Prostate gland (tissue), 2 donors: ENCODE measurements around the gene IL2RA. TPM values are rescaled to one million over a fixed set of nuclear protein-coding genes. Genes with fewer than 3 reads are reported as not detected.
A peak's percentile ranks its signal among the peaks of the same experiment; 100 is the strongest.

Source experiments
- DNase-seq: peaks from one replicate; pipeline ENCODE4 v3.0.0-alpha.2; 2019; ENCODE audit warnings: low spot score
- H3K27ac ChIP-seq, 2 donors: fragments of 200-600 bp; sonication (generic); 2 replicates each; pipeline ENCODE4 v1.5.1; 2017 to 2019
- H3K27me3 ChIP-seq: fragments of 200-600 bp; sonication (generic); replicated peaks from 2 replicates; pipeline ENCODE4 v1.5.1; 2019; ENCODE audit not compliant: insufficient read depth
- H3K36me3 ChIP-seq, 2 donors: fragments of 200-600 bp; sonication (generic); 1 replicate in 1 of 2; 2 replicates in 1 of 2; pipeline versions ENCODE4 v1.5.1 to v1.8.1; 2017 to 2019
- H3K4me1 ChIP-seq: fragments of 200-600 bp; sonication (generic); replicated peaks from 2 replicates; pipeline ENCODE4 v1.5.1; 2019
- H3K4me3 ChIP-seq, 2 donors: fragments of 200-600 bp; sonication (generic); 2 replicates each; pipeline ENCODE4 v1.5.1; 2017 to 2019
- H3K9me3 ChIP-seq: fragments of 200-600 bp; sonication (generic); 2 replicates; pipeline ENCODE4 v1.5.1; 2017
- POLR2A ChIP-seq: fragments of 450-650 bp; IDR thresholded peaks from one replicate; pipeline ENCODE4 v1.6.1; 2016; ENCODE audit warnings: antibody characterized with exemption, mild to moderate bottlenecking
- POLR2AphosphoS5 ChIP-seq: sonication (generic); formaldehyde crosslinking; IDR thresholded peaks from one replicate; pipeline ENCODE4 v1.6.1; 2017; ENCODE audit warnings: antibody characterized with exemption
- WGBS: methylation state at CpG from one replicate; pipeline ENCODE4 v1.1.5; 2018; 5-methylcytosine and 5-hydroxymethylcytosine counted together
- intact Hi-C: fragments of 100-400 bp; cut with DNase I; formaldehyde crosslinking; loops from one replicate; pipeline ENCODE4 v1.14.2; 2022
- total RNA-seq, 2 donors: library from RNA; depleted of rRNA; stranded (reverse); fragments of >200 nt; gene quantifications; one replicate each; pipeline ENCODE4 v1.1.0, GENCODE V29; 2016
- TF ChIP-seq, protein P1 (sequence below), 4 experiments: fragments of 200-600 bp in 2 of 4; fragments of 450-650 bp in 2 of 4; sonication (generic) in 2 of 4; IDR thresholded peaks; 1 replicate in 3 of 4; 2 replicates in 1 of 4; pipeline ENCODE4 v1.5.1; 2016 to 2019; ENCODE audit warnings: antibody characterized with exemption in 4 of 4, mild to moderate bottlenecking in 2 of 4, moderate library complexity in 2 of 4

The IL2RA gene
- total RNA-seq, 2 donors from 2014 or later, result 1.9 TPM; not detected in 1

DNA sequence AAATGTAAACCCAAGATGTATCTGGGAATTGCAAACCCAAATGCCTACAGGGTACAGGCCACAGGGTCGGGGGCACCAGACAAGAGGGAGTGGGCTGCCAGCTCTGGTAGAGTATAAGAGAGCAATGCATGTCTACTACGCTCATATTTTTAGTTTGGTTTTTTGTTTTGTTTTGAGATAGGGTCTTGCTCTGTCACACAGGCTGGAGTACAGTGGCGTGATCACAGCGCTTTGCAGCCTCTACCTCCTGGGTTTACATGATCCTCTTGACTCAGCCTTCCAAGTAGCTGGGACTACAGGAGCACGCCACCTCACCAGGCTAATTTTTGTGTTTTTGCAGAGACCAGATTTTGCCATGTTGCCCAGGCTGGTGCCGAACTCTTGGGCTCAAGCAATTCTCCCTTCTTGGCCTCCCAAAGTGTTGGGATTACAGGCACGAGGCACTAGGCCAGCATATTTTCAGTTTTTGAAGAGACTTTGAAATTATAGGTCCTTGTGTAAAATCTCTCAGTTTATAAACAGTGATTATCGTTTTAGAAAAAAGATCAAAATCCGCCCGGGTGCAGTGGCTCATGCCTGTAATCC, 73.7 kb downstream of the IL2RA start:
- Histone ChIP-seq H3K36me3 (no peaks in the 10 kb centered on the region), H3K27me3 (no peaks in the 10 kb centered on the region), H3K4me1 (no peaks in the 10 kb centered on the region), H3K27ac (peak overlapping the region; percentile 13 to 51), H3K4me3 (no peak overlapping the region), H3K9me3 (no peaks in the 10 kb centered on the region)
- 87% methylated on average over 10 of the region's 10 CpGs for WGBS
- DNase-seq, result no peak
- TF ChIP-seq POLR2AphosphoS5 (no peak), POLR2A (no peak)
- TF ChIP-seq, protein P1, sequence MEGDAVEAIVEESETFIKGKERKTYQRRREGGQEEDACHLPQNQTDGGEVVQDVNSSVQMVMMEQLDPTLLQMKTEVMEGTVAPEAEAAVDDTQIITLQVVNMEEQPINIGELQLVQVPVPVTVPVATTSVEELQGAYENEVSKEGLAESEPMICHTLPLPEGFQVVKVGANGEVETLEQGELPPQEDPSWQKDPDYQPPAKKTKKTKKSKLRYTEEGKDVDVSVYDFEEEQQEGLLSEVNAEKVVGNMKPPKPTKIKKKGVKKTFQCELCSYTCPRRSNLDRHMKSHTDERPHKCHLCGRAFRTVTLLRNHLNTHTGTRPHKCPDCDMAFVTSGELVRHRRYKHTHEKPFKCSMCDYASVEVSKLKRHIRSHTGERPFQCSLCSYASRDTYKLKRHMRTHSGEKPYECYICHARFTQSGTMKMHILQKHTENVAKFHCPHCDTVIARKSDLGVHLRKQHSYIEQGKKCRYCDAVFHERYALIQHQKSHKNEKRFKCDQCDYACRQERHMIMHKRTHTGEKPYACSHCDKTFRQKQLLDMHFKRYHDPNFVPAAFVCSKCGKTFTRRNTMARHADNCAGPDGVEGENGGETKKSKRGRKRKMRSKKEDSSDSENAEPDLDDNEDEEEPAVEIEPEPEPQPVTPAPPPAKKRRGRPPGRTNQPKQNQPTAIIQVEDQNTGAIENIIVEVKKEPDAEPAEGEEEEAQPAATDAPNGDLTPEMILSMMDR (IDR thresholded peaks at IDR 0.05), result no peak
- intact Hi-C loops, result no loop called here

DNA sequence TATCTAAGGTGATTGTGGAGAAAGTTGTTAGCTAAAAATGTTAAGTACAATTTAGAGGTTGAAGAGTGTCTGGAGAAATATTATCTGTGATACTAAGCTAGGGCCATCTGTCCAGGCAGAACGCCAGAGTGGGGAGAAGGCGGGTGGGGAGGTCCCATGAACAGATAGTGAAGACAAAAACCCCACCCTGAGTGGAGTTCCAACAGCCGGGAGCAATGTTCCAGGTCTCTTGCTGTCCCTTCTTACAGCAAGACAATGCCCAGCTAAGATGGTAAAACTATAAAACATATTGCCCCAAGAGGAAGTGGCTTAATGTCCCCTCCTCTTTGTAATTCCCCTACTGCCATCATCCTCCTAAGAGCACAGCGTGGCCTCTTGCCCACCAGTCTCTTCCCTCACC, 74.4 kb downstream of the IL2RA start:
- Histone ChIP-seq H3K4me1 (no peaks in the 10 kb centered on the region), H3K27ac (peak overlapping the region; percentile 13 to 51), H3K27me3 (no peaks in the 10 kb centered on the region), H3K4me3 (no peak overlapping the region), H3K9me3 (no peaks in the 10 kb centered on the region), H3K36me3 (no peaks in the 10 kb centered on the region)
- no peak for DNase-seq
- WGBS, result 57% methylated on average over 4 of the region's 4 CpGs
- intact Hi-C loops, result no loop called here
- TF ChIP-seq POLR2AphosphoS5 (no peak), POLR2A (no peak)
- TF ChIP-seq, protein P1 (IDR thresholded peaks at IDR 0.05), result no peak

DNA sequence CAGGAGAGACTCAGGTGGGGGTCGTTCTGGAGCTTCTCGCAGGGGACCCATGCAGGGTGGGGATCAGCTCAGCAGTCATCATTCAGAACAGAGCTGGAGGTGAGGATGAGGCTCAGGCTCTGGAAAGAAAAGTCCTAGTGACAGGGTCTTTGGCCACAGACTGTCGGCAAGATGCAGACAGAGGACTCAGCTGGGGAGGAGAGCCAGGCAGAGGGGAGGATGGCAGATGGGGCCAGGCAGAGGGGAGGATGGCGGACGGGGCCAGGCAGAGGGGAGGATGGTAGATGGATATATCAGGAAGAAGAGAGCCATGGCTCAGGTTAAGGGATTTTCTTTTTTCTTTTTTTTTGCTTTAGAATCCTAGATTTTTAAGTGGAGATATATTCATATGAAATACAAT, 77.1 kb downstream of the IL2RA start:
- H3K9me3 ChIP-seq, result no peaks in the 10 kb centered on the region
- WGBS, result 84% methylated on average over 5 of the region's 5 CpGs
- H3K27ac ChIP-seq, result no peak overlapping the region
- no peak for DNase-seq
- no peaks in the 10 kb centered on the region for H3K36me3 ChIP-seq
- H3K27me3 ChIP-seq, result no peaks in the 10 kb centered on the region
- H3K4me1 ChIP-seq, result no peaks in the 10 kb centered on the region
- no peak overlapping the region for H3K4me3 ChIP-seq
- intact Hi-C loops, result no loop called here
- TF ChIP-seq, protein P1 (IDR thresholded peaks at IDR 0.05), result no peak
- TF ChIP-seq POLR2A (no peak), POLR2AphosphoS5 (no peak)

DNA sequence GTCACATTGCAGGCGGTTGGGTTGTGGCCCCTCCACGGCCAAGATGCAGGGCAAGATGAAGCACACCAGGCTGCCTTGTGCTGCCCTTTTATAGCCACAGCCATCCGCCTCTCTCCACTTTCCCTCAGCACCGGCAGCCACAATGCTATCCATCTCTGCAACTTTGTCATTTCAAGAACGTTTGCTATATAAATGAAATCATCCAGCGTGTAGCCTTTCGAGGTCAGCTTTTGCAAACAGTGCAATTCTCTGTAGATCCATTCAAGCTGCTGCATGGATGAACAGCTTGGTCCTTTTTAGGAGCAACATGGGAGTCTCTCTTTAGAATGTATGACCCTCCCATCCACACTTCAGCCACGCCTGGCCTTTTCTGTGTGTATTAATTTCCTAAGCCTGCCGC, 78.4 kb downstream of the IL2RA start:
- TF ChIP-seq POLR2AphosphoS5, result peak; percentile 3
- no peak for TF ChIP-seq POLR2A
- TF ChIP-seq, protein P1 (IDR thresholded peaks at IDR 0.05), result no peak
- intact Hi-C loops, result no loop called here
- DNase-seq, result no peak
- no peaks in the 10 kb centered on the region for H3K9me3 ChIP-seq
- H3K4me3 ChIP-seq, result no peak overlapping the region
- no peaks in the 10 kb centered on the region for H3K36me3 ChIP-seq
- no peaks in the 10 kb centered on the region for H3K27me3 ChIP-seq
- WGBS, result 59% methylated on average over 9 of the region's 9 CpGs
- H3K4me1 ChIP-seq, result no peaks in the 10 kb centered on the region
- H3K27ac ChIP-seq, result peak overlapping the region in 1 of 2 donors; percentile 12

DNA sequence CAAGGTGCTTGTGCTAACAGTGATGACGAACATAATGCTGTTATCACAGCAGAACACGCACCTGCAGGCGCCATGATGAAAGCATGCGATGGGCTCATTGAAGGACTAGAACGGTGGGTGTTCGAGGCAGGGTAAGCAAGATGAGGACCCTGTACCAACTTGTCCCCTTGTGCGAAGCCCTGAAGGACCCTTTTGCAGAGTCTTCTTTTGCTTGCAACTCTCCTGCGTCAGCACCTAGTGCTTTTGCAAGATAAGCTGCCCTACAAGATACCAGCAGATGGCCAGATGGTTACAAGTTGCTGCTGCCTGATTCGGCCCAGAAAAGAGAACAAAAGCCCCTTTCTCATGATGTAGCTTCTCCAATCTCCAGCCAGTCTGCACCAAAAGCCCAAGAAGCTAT, 80.6 kb downstream of the IL2RA start:
- Histone ChIP-seq H3K9me3 (no peaks in the 10 kb centered on the region), H3K27ac (no peak overlapping the region), H3K4me1 (no peaks in the 10 kb centered on the region), H3K4me3 (no peak overlapping the region), H3K27me3 (no peaks in the 10 kb centered on the region), H3K36me3 (no peaks in the 10 kb centered on the region)
- 80% methylated on average over 9 of the region's 9 CpGs for WGBS
- intact Hi-C loops, result no loop called here
- DNase-seq, result no peak
- TF ChIP-seq, protein P1 (IDR thresholded peaks at IDR 0.05), result no peak
- TF ChIP-seq POLR2A (no peak), POLR2AphosphoS5 (no peak)
